Transverse colon (tissue), 4 donors: ENCODE results near the gene RNU1-4. TPM values are rescaled to one million over a fixed set of nuclear protein-coding genes. Genes with fewer than 3 reads are reported as not detected.
"Not testable (repeated sequence)": the region's sequence is repeated elsewhere in the genome, so short reads cannot be mapped to it uniquely, and the experiment has no call there.

ENCODE experiments used
- DNase-seq: peaks from one replicate; pipeline ENCODE4 v3.0.0-alpha.2; 2019
- H3K27ac ChIP-seq, 4 donors: fragments of 200-600 bp; sonication (generic); 2 replicates each; pipeline ENCODE4 v1.5.1; 2016 to 2018; ENCODE audit warnings: inconsistent platforms in 4 of 4
- H3K27me3 ChIP-seq: fragments of 200-600 bp; sonication (generic); 2 replicates; pipeline ENCODE4 v1.5.1; 2017; ENCODE audit warnings: inconsistent platforms
- H3K36me3 ChIP-seq, 4 donors: fragments of 200-600 bp; sonication (generic); 2 replicates each; pipeline ENCODE4 v1.5.1; 2017 to 2019; ENCODE audit warnings: inconsistent platforms in 4 of 4
- H3K4me1 ChIP-seq, 4 donors: fragments of 200-600 bp; sonication (generic); 2 replicates each; pipeline ENCODE4 v1.5.1; 2017 to 2020; ENCODE audit warnings: inconsistent platforms in 4 of 4
- H3K4me3 ChIP-seq, 4 donors: fragments of 200-600 bp; sonication (generic); 1 replicate in 1 of 4; 2 replicates in 3 of 4; pipeline versions ENCODE4 v1.5.1 to v1.6.1; 2017 to 2019; ENCODE audit warnings: inconsistent platforms in 4 of 4
- H3K9me3 ChIP-seq, 2 donors: fragments of 200-600 bp; sonication (generic); 2 replicates each; pipeline ENCODE4 v1.5.1; 2017 to 2019; ENCODE audit warnings: inconsistent platforms in 2 of 2
- CTCF ChIP-seq, 5 experiments: fragments of 200-600 bp in 3 of 5; fragments of 450-650 bp in 2 of 5; sonication (generic) in 3 of 5; IDR thresholded peaks; 1 replicate in 2 of 5; 2 replicates in 3 of 5; pipeline ENCODE4 v1.5.1; 2016 to 2017; ENCODE audit warnings: antibody characterized with exemption in 5 of 5, inconsistent platforms in 3 of 5, mild to moderate bottlenecking in 2 of 5, moderate library complexity in 1 of 5
- WGBS, 2 donors: methylation state at CpG; one replicate each; pipeline ENCODE4 v1.1.5; 2018; ENCODE audit warnings: low coverage in 1 of 2; 5-methylcytosine and 5-hydroxymethylcytosine counted together
- in situ Hi-C, 4 donors: fragments of 200-750 bp; cut with MboI; loops; one replicate each; pipeline versions ENCODE4 v1.15.0 to v1.15.1; 2017; ENCODE audit warnings: low sequenced_read_pairs in 3 of 4, low pct_ligation_motif_present in 1 of 4, low pct_unique_long_range_greater_than_20kb in 1 of 4
- intact Hi-C: fragments of 100-400 bp; cut with DNase I; formaldehyde crosslinking; loops from one replicate; pipeline ENCODE4 v1.15.1; 2023; ENCODE audit warnings: low total_unique reads
- total RNA-seq, 4 donors: library from RNA; depleted of rRNA; stranded (reverse); fragments of >200 nt; gene quantifications; one replicate each; pipeline ENCODE4 v1.1.0, GENCODE V29; 2016

Gene RNU1-4
- total RNA-seq, 4 donors from 2014 or later: under 0.01 TPM; not detected in 1

GRCh38 chr1:16707130-16708093 lies 32.9 kb upstream of the RNU1-4 start:
- DNase-seq, in situ Hi-C loops, intact Hi-C loops, H3K27ac ChIP-seq, H3K9me3 ChIP-seq, H3K4me1 ChIP-seq, H3K36me3 ChIP-seq: not testable (repeated sequence)
- Histone ChIP-seq H3K27me3 (peaks cover 12% of the 10 kb centered on the region), H3K4me3 (peak overlapping the region in 3 of 4 donors; percentile 19 to 28 (median 26))
- 70% methylated on average over 7 of the region's 99 CpGs; no CpG with 5 or more reads in 1 of the 2 donors for WGBS, 2 donors
- TF ChIP-seq CTCF (IDR thresholded peaks at IDR 0.05): peak in 3 of 5 experiments; percentile 3 to 27 (median 11)

GRCh38 chr1:16708704-16709103 lies 31.6 kb upstream of the RNU1-4 start:
- in situ Hi-C loops, H3K4me1 ChIP-seq, H3K4me3 ChIP-seq, intact Hi-C loops, H3K9me3 ChIP-seq, H3K36me3 ChIP-seq, DNase-seq, H3K27ac ChIP-seq: not testable (repeated sequence)
- no CpG with 5 or more reads among the region's 6 CpGs for WGBS, 2 donors
- H3K27me3 ChIP-seq: peaks cover 12% of the 10 kb centered on the region

GRCh38 chr1:16709659-16710087 lies 30.6 kb upstream of the RNU1-4 start:
- H3K36me3 ChIP-seq, H3K4me1 ChIP-seq, H3K4me3 ChIP-seq, in situ Hi-C loops, intact Hi-C loops, DNase-seq, H3K9me3 ChIP-seq, H3K27ac ChIP-seq: not testable (repeated sequence)
- peaks cover 12% of the 10 kb centered on the region for H3K27me3 ChIP-seq
- WGBS, 2 donors: 40 to 100% methylated on average over 1 to 2 of the region's 3 CpGs
- peak in 3 of 5 experiments; percentile 15 to 81 (median 69) for TF ChIP-seq CTCF (IDR thresholded peaks at IDR 0.05)

GRCh38 chr1:16710618-16711017 lies 29.7 kb upstream of the RNU1-4 start:
- H3K27ac ChIP-seq, H3K9me3 ChIP-seq, intact Hi-C loops, in situ Hi-C loops, H3K36me3 ChIP-seq, H3K4me3 ChIP-seq, DNase-seq, H3K4me1 ChIP-seq: not testable (repeated sequence)
- peaks cover 12% of the 10 kb centered on the region for H3K27me3 ChIP-seq
- 81% methylated on average over 8 of the region's 13 CpGs; no CpG with 5 or more reads in 1 of the 2 donors for WGBS, 2 donors

- not testable (repeated sequence) for DNase-seq
These were observed 28.2 kb upstream of the RNU1-4 start for GRCh38 chr1:16712131-16712530.

GRCh38 chr1:16712582-16712981 lies 27.7 kb upstream of the RNU1-4 start:
- in situ Hi-C loops, intact Hi-C loops, DNase-seq, H3K9me3 ChIP-seq, H3K4me1 ChIP-seq, H3K4me3 ChIP-seq, H3K36me3 ChIP-seq, H3K27ac ChIP-seq: not testable (repeated sequence)
- H3K27me3 ChIP-seq: peaks cover 18% of the 10 kb centered on the region
- 70 to 80% methylated on average over 6 to 8 of the region's 14 CpGs for WGBS, 2 donors

More at GRCh38 chr1:16712131-16712530, 28.2 kb upstream of the RNU1-4 start:
- peaks cover 18% of the 10 kb centered on the region for H3K27me3 ChIP-seq
- intact Hi-C loops, H3K4me3 ChIP-seq, H3K9me3 ChIP-seq, in situ Hi-C loops, H3K36me3 ChIP-seq, H3K27ac ChIP-seq, H3K4me1 ChIP-seq: not testable (repeated sequence)
- WGBS, 2 donors: 75% methylated on average over 2 of the region's 5 CpGs; no CpG with 5 or more reads in 1 of the 2 donors

- H3K4me1 ChIP-seq, intact Hi-C loops, H3K4me3 ChIP-seq, in situ Hi-C loops, H3K36me3 ChIP-seq, H3K9me3 ChIP-seq, H3K27ac ChIP-seq, DNase-seq: not testable (repeated sequence)
- WGBS, 2 donors: 88% methylated on average over 4 of the region's 6 CpGs; no CpG with 5 or more reads in 1 of the 2 donors
- H3K27me3 ChIP-seq: peaks cover 17% of the 10 kb centered on the region
These were observed 27.3 kb upstream of the RNU1-4 start for GRCh38 chr1:16712984-16713383.

GRCh38 chr1:16713480-16713879 lies 26.8 kb upstream of the RNU1-4 start:
- H3K4me3 ChIP-seq, H3K27ac ChIP-seq, H3K36me3 ChIP-seq, H3K9me3 ChIP-seq, in situ Hi-C loops, H3K4me1 ChIP-seq, DNase-seq, intact Hi-C loops: not testable (repeated sequence)
- H3K27me3 ChIP-seq: peaks cover 15% of the 10 kb centered on the region
- WGBS, 2 donors: 62% methylated on average over 5 of the region's 10 CpGs; no CpG with 5 or more reads in 1 of the 2 donors
